PFSK-1 (cell line): ENCODE measurements around the gene MIPOL1.

ENCODE experiments used
- FOXP2 ChIP-seq: optimal IDR thresholded peaks from 2 replicates; pipeline ENCODE3; 2011; ENCODE audit warnings: borderline replicate concordance, control low read depth, inconsistent platforms; ENCODE audit not compliant: insufficient read depth; ENCODE audit errors: extremely low read length, extremely low read depth
- POLR2AphosphoS5 ChIP-seq: IDR thresholded peaks from 2 replicates; pipeline ENCODE4 v1.6.1; 2012; ENCODE audit warnings: low read depth, mild to moderate bottlenecking, control low read depth, low read length, moderate library complexity
- REST ChIP-seq, 2 experiments: IDR thresholded peaks; 2 replicates each; pipeline versions ENCODE4 v1.6.1 to v1.8.0; 2011 to 2012; ENCODE audit warnings: low read depth in 2 of 2, low read length in 2 of 2, control low read depth in 1 of 2, inconsistent platforms in 1 of 2, mild to moderate bottlenecking in 1 of 2, moderate library complexity in 1 of 2; ENCODE audit not compliant: insufficient read depth in 1 of 2
- SIN3A ChIP-seq: IDR thresholded peaks from 2 replicates; pipeline ENCODE4 v1.6.1; 2012; ENCODE audit warnings: mild to moderate bottlenecking, low read length, moderate library complexity, borderline replicate concordance; ENCODE audit not compliant: insufficient read depth
- TAF1 ChIP-seq: IDR thresholded peaks from 2 replicates; pipeline ENCODE4 v1.6.1; 2012; ENCODE audit warnings: low read length, control low read depth, borderline replicate concordance; ENCODE audit not compliant: insufficient read depth

Gene MIPOL1

GRCh38 chr14:37417151-37417550 is 219.4 kb downstream of the MIPOL1 start:
- TF ChIP-seq REST (IDR thresholded peaks at IDR 0.05; ENCODE audit: insufficient read depth in 1 of 2, low read depth in 2 of 2, low read length in 2 of 2) (no peak), FOXP2 (no peak), SIN3A (no peak), TAF1 (no peak), POLR2AphosphoS5 (no peak)

DNA sequence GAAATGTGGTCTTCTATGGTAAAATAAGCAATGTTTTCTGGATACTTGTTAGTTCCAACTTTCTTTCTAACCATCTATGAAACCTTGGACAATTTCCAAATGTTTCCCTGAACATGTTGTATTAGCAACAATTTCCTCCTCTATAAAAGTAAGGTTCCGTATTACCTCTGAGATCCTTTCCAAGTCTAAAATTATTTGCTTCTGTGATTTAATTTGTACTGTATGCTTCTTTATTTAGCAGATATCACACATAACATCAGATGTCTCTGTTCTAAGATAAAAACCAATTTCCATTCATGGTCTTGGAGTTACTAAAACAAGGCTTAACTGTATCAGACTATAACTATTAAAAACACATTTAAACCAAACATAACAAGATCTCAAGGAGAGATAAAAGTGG is 220.1 kb downstream of the MIPOL1 start:
- TF ChIP-seq TAF1 (no peak), REST (IDR thresholded peaks at IDR 0.05; ENCODE audit: insufficient read depth in 1 of 2, low read depth in 2 of 2, low read length in 2 of 2) (no peak), FOXP2 (no peak), SIN3A (no peak), POLR2AphosphoS5 (no peak)

DNA sequence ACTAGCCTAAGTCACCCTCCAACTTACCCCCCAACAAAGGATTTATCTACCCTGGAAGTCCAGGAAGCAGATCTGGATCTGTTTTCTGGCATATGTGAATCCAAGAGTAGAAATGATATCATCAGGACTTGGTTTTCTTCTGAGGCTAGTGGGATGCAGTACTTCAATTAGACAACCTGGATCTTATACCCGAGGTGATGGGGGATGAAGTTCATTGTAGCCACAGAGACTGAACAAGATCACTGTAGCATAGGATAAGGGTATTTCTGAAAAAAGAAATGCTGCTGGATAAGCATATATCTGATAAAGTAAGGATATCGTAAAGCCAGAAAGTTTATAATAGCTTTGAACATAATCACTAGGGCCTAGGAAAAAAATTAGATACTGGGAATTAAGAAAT is 222.9 kb downstream of the MIPOL1 start:
- no peak for TF ChIP-seq REST (IDR thresholded peaks at IDR 0.05; ENCODE audit: insufficient read depth in 1 of 2, low read depth in 2 of 2, low read length in 2 of 2)
- TF ChIP-seq POLR2AphosphoS5 = no peak
- TF ChIP-seq FOXP2 = no peak
- no peak for TF ChIP-seq TAF1
- TF ChIP-seq SIN3A = no peak

DNA sequence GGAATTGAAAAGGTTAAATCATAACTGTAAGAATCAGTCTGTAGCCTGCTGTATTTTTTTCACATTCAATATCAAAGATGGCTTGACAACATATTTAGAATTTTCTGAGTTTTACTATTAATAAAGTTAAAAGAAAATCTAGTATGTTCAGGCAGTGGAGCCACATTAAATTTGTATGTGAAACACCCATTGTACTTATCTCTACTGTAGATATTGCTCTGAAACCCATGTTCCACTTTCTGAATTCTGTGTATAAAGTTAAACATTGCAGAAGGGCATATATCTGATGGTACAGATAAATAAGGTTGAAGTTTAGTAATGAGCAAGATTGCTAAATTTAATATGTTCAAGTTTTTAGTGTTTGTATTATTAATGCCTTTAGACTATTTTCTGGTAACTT is 224.6 kb downstream of the MIPOL1 start:
- no peak for TF ChIP-seq SIN3A
- no peak for TF ChIP-seq FOXP2
- no peak for TF ChIP-seq POLR2AphosphoS5
- TF ChIP-seq REST (IDR thresholded peaks at IDR 0.05; ENCODE audit: insufficient read depth in 1 of 2, low read depth in 2 of 2, low read length in 2 of 2) = no peak
- no peak for TF ChIP-seq TAF1

- TF ChIP-seq POLR2AphosphoS5 (no peak), FOXP2 (no peak), SIN3A (no peak), REST (IDR thresholded peaks at IDR 0.05; ENCODE audit: insufficient read depth in 1 of 2, low read depth in 2 of 2, low read length in 2 of 2) (no peak), TAF1 (no peak)
These were observed 225.0 kb downstream of the MIPOL1 start for GRCh38 chr14:37422748-37423147.
